ENCODE measurements around the gene UNC80.

UNC80 gene

DNA sequence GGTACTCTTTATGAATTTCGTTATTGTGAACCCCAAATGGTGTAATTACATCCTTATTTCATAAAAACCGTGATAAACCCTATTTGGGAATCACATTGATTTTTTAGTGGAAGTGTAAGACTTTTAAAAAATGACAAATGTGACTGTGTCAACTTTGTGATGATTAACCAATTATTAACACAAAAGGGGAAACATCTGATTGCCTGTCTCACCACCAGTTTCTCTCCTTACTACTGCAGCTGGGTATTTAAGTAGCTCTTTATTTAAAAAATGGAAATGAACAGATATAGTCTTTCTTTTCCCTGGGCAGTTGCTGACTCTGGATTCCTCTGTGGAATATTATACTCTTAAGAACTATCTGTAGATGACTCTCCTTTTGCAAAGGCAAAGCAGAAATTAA lies 219.2 kb downstream of the UNC80 start:
- no peak for TF ChIP-seq CTCF (IDR thresholded peaks at IDR 0.05; ENCODE audit: low read depth, low read length, missing control alignments)
- DNase-seq (ENCODE audit: low read depth): no peak
- in situ Hi-C loops (cut with HindIII; ENCODE audit: low sequenced_read_pairs): no loop called here
- no peak overlapping the region for H3K4me3 ChIP-seq (ENCODE audit: low read depth, low read length)

DNA sequence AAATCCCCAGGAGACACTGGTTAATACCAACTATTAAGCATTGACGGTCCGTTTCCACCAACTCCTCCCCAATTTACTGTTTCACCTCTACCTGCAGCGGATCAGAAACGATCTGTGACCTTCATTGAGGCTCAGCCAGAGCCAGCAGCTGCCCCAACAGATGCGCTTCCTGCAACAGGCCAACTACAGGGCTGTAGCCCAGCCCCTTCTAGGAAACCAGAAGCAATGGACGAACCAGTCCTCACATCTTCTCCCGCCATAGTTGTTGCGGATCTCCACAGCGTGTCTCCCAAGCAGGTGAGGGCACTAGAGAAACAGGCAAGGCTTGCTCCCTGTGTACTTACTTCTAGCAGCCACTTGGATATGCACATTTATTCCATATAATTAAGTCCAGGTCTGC lies 222.3 kb downstream of the UNC80 start:
- no peak for DNase-seq (ENCODE audit: low read depth)
- no peak overlapping the region for H3K4me3 ChIP-seq (ENCODE audit: low read depth, low read length)
- in situ Hi-C loops (cut with HindIII; ENCODE audit: low sequenced_read_pairs): no loop called here
- TF ChIP-seq CTCF (IDR thresholded peaks at IDR 0.05; ENCODE audit: low read depth, low read length, missing control alignments): no peak

DNA sequence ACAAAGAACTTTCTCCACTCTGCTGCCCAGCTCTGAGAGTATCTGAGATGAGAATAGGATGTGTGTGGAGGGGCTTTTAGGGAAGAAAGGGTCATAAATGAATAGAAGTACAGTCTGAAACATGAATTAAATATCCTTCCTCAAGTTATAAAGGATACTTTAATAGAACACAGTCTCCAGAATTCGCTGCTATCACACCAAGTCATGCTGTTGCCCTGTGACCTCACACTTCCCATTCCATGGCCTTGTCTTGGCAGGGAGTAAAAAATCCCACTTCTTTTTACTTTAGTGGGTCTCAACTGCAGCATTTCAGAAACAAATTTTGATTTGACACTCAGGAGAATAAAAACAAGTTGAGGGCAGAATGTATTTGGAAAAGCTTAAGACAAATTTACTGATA lies 227.0 kb downstream of the UNC80 start:
- in situ Hi-C loops (cut with HindIII; ENCODE audit: low sequenced_read_pairs): no loop called here
- no peak for TF ChIP-seq CTCF (IDR thresholded peaks at IDR 0.05; ENCODE audit: low read depth, low read length, missing control alignments)
- no peak for DNase-seq (ENCODE audit: low read depth)
- no peak overlapping the region for H3K4me3 ChIP-seq (ENCODE audit: low read depth, low read length)

GRCh38 chr2:210000464-210001324 lies 229.1 kb downstream of the UNC80 start:
- H3K4me3 ChIP-seq (ENCODE audit: low read depth, low read length): no peak overlapping the region
- no peak for TF ChIP-seq CTCF (IDR thresholded peaks at IDR 0.05; ENCODE audit: low read depth, low read length, missing control alignments)
- in situ Hi-C loops (cut with HindIII; ENCODE audit: low sequenced_read_pairs): no loop called here
- DNase-seq (ENCODE audit: low read depth): no peak

DNA sequence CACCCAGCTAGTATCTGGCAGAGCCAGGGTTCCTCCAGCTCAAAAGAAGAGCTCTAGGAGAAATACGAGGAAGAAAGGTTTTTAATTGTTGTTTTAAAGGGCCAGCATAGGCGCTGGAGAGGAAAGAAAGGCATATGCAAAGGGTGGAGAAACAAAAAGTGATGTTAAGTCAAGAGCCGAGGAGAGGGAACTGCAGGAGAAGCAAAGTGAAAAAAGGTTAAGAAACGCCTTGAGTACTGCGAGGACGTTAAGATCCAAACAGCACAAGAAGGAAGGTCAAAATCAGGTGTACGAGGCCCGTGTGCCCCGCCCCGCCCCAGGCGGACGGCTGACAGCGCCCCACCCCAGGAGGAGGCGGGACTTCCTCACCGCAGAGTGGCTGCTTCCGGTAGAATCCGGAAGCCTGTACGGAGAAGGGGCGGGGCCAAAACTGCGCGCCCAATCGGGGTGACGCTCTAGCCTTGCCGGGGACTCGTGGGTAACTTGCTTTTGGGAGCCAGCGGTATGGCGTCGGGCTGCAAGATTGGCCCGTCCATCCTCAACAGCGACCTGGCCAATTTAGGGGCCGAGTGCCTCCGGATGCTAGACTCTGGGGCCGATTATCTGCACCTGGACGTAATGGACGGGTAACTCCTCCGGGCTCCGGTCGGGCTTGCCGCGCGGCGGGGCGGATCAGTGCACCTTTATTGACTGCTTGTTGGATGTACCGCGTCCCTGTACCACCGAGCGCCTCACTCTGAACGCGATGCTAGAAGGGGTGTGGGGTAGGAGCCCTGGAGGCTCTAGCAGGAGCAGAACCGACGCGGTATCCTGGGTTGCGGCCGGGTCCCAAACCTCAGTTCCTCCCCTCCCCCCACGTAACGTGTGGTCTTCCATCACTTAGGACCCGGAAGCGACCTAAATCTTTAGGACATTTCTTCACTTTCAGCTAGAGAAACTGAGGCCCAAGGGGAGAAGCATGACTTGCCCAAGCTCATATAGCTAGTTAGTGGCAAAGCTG lies 230.8 kb downstream of the UNC80 start, which contains the start of gene RPE:
TSS of gene RPE (plus strand) at position 481 of the 1,000 bp plus-strand sequence. CDS start at position 505, 24 bp downstream.
- in situ Hi-C loops (cut with HindIII; ENCODE audit: low sequenced_read_pairs): no loop called here

More for the DNA sequence above, 230.8 kb downstream of the UNC80 start, which contains the start of gene RPE:
- TF ChIP-seq CTCF (IDR thresholded peaks at IDR 0.05; ENCODE audit: low read depth, low read length, missing control alignments): no peak
- peak; percentile 83 for DNase-seq (ENCODE audit: low read depth)
- peak within 1 kb of the TSS; percentile 89 for H3K4me3 ChIP-seq (ENCODE audit: low read depth, low read length)
